Muscle layer of duodenum (tissue), 2 donors: ENCODE data around the gene HES6.

Experiments used
- H3K27ac ChIP-seq: one replicate; pipeline ENCODE4 v1.7.0; 2013; ENCODE audit warnings: mild to moderate bottlenecking, low read length
- H3K27me3 ChIP-seq: one replicate; pipeline ENCODE4 v1.7.0; 2013; ENCODE audit warnings: low read depth, mild to moderate bottlenecking, control low read depth, low read length
- H3K36me3 ChIP-seq, 2 donors: one replicate each; pipeline ENCODE4 v1.7.0; 2013; ENCODE audit warnings: low read length in 2 of 2, control low read depth in 1 of 2, mild to moderate bottlenecking in 1 of 2; ENCODE audit not compliant: insufficient read depth in 2 of 2, control insufficient read depth in 1 of 2
- H3K4me1 ChIP-seq, 2 donors: one replicate each; pipeline ENCODE4 v1.7.0; 2013; ENCODE audit warnings: low read length in 2 of 2, mild to moderate bottlenecking in 2 of 2, control low read depth in 1 of 2, moderate library complexity in 1 of 2; ENCODE audit not compliant: insufficient read depth in 2 of 2, control insufficient read depth in 1 of 2
- H3K4me3 ChIP-seq, 2 donors: one replicate each; pipeline ENCODE4 v1.7.0; 2013; ENCODE audit warnings: low read length in 2 of 2, low read depth in 1 of 2, mild to moderate bottlenecking in 1 of 2
- H3K9me3 ChIP-seq, 2 donors: one replicate each; pipeline ENCODE4 v1.7.0; 2013; ENCODE audit warnings: low read length in 2 of 2, control low read depth in 1 of 2, mild to moderate bottlenecking in 1 of 2; ENCODE audit not compliant: control insufficient read depth in 1 of 2
- donor health status: healthy.

Gene HES6

DNA sequence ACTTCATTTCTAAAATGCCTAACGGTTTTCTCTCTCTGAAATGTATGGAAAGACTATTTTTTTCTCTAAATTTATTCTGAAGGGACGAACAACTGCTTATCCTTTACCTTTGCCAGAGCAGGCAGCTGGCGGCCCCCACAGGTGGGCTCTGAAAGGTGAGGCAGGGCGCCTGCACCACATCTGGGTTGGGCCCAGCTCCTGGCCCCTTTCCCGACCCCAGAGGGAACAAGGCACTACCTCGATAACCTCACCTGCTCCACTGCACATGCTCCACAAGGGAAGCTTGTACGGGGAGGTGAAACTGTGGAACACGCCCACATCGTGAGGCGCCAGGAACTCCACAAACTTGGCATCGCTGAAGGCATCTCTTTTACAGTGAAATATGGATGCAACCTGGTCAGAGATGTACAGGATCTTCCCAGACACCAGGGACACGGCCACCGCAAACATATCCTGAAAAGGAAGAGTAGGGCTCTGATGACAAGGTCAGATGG, 31.3 kb upstream of the HES6 start:
- Histone ChIP-seq H3K4me3 (no peak overlapping the region), H3K9me3 (no peaks in the 10 kb centered on the region), H3K27me3 (no peaks in the 10 kb centered on the region), H3K27ac (no peak overlapping the region), H3K4me1 (no peaks in the 10 kb centered on the region), H3K36me3 (peaks cover 57 to 85% of the 10 kb centered on the region in 2 donors)

DNA sequence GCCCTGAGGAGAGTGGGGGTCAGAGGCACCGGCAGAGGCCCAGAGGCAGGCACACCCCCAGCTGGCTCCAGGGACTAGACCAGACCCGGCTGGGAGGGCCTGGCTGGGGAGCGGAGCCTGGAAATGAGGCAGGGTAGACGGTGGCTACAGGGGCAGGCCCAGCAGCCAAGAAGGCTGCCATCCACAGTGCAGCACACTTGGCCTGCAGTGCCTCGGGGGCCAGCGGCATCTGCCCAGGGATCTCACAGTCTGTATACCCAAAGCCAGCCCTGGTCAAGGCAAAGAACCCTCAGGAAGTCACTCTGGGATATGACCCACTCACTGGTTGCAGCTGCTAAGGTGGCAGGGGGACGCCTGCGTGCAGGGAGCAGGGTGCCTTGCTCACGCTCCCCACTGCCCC, 30.8 kb upstream of the HES6 start:
- H3K27me3 ChIP-seq: no peaks in the 10 kb centered on the region
- H3K36me3 ChIP-seq: peaks cover 55 to 84% of the 10 kb centered on the region in 2 donors

DNA sequence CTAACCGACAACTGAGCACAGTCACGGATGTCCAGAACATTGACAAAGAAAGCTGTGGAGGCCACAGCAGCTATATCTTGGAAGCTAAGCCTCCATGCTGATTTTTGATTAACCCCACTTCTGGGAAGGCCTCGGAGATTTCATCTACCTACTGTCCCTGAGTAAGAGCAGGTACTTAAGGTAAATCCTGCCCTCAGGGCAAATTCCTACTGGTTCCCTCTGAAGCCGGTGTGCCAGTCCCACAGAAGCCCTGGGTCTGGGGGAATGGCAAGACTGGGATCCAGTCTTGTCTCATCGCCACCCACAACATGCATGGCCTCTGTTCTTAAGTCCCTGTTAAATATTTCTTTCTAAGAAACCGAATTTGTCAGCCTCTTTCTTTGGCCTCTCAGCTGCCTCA, 29.9 kb upstream of the HES6 start:
- H3K36me3 ChIP-seq: peaks cover 52 to 84% of the 10 kb centered on the region in 2 donors
- no peaks in the 10 kb centered on the region for H3K4me1 ChIP-seq
- H3K4me3 ChIP-seq: no peak overlapping the region
- no peaks in the 10 kb centered on the region for H3K9me3 ChIP-seq
- no peaks in the 10 kb centered on the region for H3K27me3 ChIP-seq
- no peak overlapping the region for H3K27ac ChIP-seq

More for the DNA sequence above, 30.8 kb upstream of the HES6 start:
- no peaks in the 10 kb centered on the region for H3K4me1 ChIP-seq
- H3K9me3 ChIP-seq: no peaks in the 10 kb centered on the region
- H3K27ac ChIP-seq: no peak overlapping the region
- H3K4me3 ChIP-seq: no peak overlapping the region

DNA sequence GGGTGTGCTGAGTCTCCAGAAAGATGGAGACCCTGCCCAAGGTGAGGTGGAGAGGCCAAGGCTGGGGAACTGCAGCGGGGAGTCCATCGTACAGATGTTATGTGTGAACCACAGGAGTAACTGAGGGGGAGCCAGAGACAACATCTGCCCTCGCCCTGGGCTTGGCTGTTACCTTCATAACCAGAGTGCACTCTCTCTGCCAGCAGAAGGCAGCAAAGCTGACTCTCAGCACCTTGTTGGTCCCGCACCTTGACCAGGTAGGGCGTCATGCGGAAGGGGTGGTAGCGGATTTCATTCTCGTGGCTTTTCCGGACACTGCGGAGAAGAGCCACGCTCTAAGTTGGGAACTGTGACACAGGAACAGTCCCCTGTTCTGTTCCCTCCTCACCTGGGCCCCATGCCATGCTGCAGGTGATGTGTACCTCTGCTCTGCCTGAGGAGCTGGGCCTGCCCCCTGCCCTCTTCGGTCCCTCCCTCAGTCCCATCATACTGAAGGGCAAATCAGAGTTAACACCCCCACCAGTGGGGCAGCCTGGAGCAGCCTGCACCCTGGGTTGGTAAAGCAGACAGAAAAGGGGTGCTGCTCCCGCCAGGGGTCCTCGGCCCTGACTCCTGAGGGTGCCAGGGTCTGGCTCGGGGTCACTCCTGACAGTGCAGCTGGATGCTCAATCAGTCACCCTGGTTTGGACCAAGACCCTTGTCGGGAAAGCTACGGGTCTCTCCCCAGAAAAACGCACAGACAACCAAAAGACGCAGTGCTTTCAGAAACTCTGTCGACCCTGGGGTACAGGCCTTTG, 28.2 kb upstream of the HES6 start:
- no peaks in the 10 kb centered on the region for H3K9me3 ChIP-seq
- peaks cover 50 to 75% of the 10 kb centered on the region in 2 donors for H3K36me3 ChIP-seq
- H3K27me3 ChIP-seq: no peaks in the 10 kb centered on the region
- H3K4me3 ChIP-seq: no peak overlapping the region
- H3K4me1 ChIP-seq: peaks cover 0 to 14% of the 10 kb centered on the region in 2 donors
- no peak overlapping the region for H3K27ac ChIP-seq

DNA sequence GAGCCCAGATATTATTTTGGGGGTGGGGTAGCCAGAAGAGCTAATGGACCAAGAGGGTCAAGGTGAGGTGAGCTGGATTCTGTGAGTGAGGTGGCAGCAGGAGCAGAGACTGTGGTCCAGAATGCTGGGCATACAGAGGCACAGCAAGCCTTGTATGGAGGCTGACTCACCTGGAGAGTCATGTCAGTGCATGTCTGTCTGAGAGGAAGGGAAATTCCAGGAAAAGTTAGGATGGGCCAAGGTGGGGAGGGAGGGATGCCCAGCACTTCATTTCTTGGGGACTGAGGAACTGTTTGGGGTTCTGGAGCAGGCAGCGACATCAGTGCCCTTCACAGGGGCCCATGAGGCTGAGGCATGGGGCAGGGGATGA, 27.5 kb upstream of the HES6 start:
- Histone ChIP-seq H3K27ac (no peak overlapping the region), H3K9me3 (no peaks in the 10 kb centered on the region), H3K36me3 (peaks cover 46 to 68% of the 10 kb centered on the region in 2 donors), H3K4me3 (no peak overlapping the region), H3K27me3 (no peaks in the 10 kb centered on the region), H3K4me1 (peaks cover 0 to 19% of the 10 kb centered on the region in 2 donors)

DNA sequence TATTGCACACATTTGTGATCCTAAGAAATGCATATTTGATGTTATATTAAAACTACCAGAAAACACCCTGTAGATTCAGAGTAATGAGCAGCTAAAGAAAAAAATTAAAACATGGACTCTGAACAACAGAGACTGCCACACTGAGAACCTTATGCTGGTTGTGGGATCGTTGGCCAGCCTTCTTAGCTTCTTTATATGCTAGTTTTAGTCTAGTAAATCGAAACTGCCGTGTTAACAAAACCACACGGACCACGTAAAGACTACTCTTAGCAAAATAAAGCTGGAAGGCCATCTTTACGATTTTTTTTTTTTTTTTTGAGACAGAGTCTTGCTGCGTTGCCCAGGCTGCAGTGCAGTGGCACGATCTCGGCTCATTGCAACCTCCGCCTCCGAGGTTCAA, 25.8 kb upstream of the HES6 start:
- H3K27me3 ChIP-seq: no peaks in the 10 kb centered on the region
- no peak overlapping the region for H3K4me3 ChIP-seq
- peaks cover 49 to 67% of the 10 kb centered on the region in 2 donors for H3K36me3 ChIP-seq
- H3K9me3 ChIP-seq: no peaks in the 10 kb centered on the region
- H3K27ac ChIP-seq: no peak overlapping the region
- peaks cover 0 to 25% of the 10 kb centered on the region in 2 donors for H3K4me1 ChIP-seq

DNA sequence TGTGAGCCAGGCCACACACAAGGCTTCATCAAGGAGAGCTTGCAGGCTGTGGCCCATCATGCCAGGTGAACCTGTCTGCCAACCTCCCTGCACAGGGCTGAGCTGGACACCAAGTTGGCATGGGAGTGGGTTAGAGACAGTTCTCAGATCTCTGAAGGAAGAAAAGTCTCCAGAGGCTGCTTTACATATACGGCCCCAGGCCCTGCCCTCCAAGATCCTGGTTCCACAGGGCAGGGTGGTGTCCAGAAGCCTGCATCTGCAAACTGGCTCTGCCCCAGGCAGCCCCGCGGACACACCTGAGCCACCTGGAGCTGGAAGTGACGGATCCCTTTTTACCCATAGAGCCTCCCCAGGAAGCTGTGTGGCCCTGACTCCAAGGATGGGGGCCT, 24.2 kb upstream of the HES6 start:
- Histone ChIP-seq H3K27ac (no peak overlapping the region), H3K36me3 (peaks cover 54 to 65% of the 10 kb centered on the region in 2 donors), H3K4me1 (peaks cover 0 to 26% of the 10 kb centered on the region in 2 donors)

DNA sequence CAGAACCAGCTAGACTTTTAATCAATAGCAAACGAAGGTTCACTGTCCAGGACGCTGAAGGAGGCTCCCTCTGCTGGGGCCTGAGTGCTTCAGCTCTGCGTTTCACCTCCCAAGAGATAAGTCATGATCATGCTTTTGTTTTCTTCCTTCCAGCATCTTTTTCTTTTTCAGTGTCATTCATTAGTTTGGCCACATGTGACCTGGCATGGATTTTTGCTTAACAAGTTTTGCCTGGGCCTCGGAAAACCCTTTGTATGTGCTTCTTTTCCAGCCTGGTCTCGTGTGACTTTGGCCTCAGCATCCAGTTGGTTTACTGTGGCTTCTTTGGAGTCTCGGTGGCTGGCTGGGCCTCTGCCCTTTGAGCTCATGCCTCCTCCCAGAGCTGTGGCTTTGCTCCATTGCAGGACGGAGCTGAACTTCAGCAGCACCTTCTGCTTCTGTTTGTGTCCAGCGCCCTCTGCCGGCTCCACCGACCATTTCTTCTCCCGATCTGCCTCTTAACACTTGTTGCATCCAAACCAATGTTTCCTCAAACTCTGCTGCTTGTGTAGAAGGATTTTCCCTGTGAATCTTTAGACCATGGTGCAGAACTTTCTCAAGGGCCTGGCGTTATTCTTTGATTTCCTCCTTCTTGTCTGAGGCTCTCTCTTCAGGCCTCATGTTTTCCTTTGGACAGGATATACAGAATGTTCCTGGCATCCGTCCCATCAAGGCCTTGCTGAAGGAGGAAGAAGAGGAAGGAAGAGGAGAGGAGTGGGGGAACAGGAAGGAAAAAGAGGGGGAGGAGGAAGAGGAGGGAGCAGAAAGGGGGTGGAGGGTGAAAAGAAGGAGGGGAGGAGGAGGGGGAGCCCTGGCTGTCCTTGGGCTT, 23.6 kb upstream of the HES6 start:
- Histone ChIP-seq H3K4me1 (peaks cover 0 to 26% of the 10 kb centered on the region in 2 donors), H3K27me3 (no peaks in the 10 kb centered on the region), H3K4me3 (no peak overlapping the region), H3K9me3 (no peaks in the 10 kb centered on the region), H3K36me3 (peaks cover 55 to 68% of the 10 kb centered on the region in 2 donors), H3K27ac (no peak overlapping the region)

More for the DNA sequence above, 24.2 kb upstream of the HES6 start:
- Histone ChIP-seq H3K4me3 (no peak overlapping the region), H3K9me3 (no peaks in the 10 kb centered on the region), H3K27me3 (no peaks in the 10 kb centered on the region)

DNA sequence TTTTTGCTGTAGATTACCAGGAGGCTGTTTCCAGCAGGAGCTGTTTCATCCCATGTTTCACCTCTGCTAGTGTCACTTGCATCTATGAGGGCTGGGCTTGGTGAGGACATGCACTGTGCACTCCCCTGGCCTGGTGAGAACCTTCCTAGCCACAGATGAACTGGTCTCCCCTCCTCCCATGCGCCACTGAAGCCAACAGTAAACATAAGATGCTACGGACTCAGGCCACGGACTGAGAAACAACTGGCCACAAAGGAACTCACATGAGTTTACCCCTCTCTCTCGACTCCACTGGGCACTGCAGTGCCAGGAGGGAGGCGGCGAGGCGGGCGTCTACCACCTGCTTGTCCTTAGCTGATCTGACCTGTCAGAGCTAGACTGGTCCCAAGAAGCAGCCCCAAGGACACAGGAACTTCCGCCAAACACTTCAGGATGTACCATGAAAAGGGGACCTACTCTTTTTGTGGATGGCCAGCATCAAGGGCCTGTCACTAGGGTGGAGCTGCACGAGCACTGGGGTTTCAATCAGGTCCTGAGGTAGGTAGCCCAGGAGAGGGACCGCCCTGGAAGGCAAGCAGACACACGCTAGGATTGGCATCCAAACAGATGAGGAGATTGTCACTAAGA, 22.8 kb upstream of the HES6 start:
- Histone ChIP-seq H3K9me3 (no peaks in the 10 kb centered on the region), H3K27me3 (no peaks in the 10 kb centered on the region), H3K36me3 (peaks cover 55 to 68% of the 10 kb centered on the region in 2 donors), H3K4me3 (no peak overlapping the region), H3K4me1 (peaks cover 0 to 26% of the 10 kb centered on the region in 2 donors), H3K27ac (no peak overlapping the region)

DNA sequence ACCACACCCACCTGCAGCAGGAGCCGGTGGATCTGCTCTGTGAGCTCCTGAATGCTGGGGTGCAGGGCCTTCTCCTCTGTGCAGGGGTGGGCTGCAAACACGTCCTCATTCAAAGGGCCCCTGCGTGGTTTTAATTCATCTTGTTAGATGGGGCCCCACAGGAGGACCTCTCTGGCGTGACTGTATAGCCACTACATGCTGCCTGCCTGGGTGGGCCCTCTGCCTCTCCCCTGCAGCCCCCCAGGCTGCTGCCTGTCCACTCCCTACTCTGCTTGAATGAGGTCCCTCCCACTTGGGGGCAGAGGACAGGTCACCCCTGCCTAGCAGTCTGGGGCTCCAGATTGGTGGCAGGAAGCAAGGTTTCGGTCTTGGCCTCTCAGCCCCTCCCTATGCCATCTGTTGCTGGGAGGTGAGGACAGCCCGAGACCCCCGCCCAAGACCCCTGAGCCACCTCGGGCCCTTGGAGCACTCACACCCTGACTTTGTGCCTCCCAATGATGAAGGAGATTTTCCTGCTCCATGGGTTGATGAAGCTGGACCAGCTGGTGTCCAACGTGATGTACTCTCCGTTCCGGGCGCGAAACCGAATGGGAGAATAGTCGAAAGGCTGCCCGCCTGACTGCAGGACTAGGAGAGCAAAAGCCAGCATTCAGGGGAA, 22.0 kb upstream of the HES6 start:
- H3K27me3 ChIP-seq: no peaks in the 10 kb centered on the region
- no peaks in the 10 kb centered on the region for H3K9me3 ChIP-seq
- no peak overlapping the region for H3K4me3 ChIP-seq
- H3K4me1 ChIP-seq: peaks cover 0 to 26% of the 10 kb centered on the region in 2 donors
- peaks cover 53 to 66% of the 10 kb centered on the region in 2 donors for H3K36me3 ChIP-seq
- no peak overlapping the region for H3K27ac ChIP-seq
